Endothelial cell of umbilical vein (primary cell): Measurements from ENCODE around the gene NDUFAF8. TPM values are rescaled to one million over a fixed set of nuclear protein-coding genes. Genes with fewer than 3 reads are reported as not detected.

Experiments used
- BruUV-seq: library from RNA; stranded (reverse); fragments of 400-500 nt; replicated peaks from 2 replicates; lab custom pipeline; 2021; lab: Mats Ljungman, UMichigan
- CTCF ChIA-PET: fragments of 300-600, 350-600 bp; sonication (Branson Sonifier 250); formaldehyde crosslinking; loops from one replicate; lab custom pipeline; 2021; ENCODE audit warnings: antibody characterized with exemption, inconsistent platforms; lab: Charles Lee
- POLR2A ChIA-PET: fragments of 300-600, 350-600 bp; sonication (Branson Sonifier 250); formaldehyde crosslinking; loops from one replicate; lab custom pipeline; 2021; ENCODE audit warnings: antibody characterized with exemption, inconsistent platforms; lab: Charles Lee
- DNase-seq: peaks from one replicate; pipeline ENCODE4 v3.0.0-alpha.2; 2011; ENCODE audit warnings: low read depth, low spot score
- FAIRE-seq: peaks from 2 replicates; lab custom pipeline; 2011; peaks lifted over from hg19 to GRCh38; lab: Jason Lieb, UNC
- H2AFZ ChIP-seq: 2 replicates; pipeline ENCODE4 v1.6.0; 2012; ENCODE audit warnings: low read depth, low read length, control low read depth, inconsistent platforms
- H3K27ac ChIP-seq: 2 replicates; pipeline ENCODE4 v1.5.1; 2011; ENCODE audit warnings: low read depth, mild to moderate bottlenecking, control low read depth, low read length, moderate library complexity; ENCODE audit not compliant: insufficient read depth
- H3K27me3 ChIP-seq, 2 experiments: 2 replicates each; pipeline versions ENCODE4 v1.6.0 to v1.6.1; 2011; ENCODE audit warnings: low read length in 2 of 2, mixed read lengths in 1 of 2; ENCODE audit not compliant: control insufficient read depth in 2 of 2, insufficient read depth in 2 of 2
- H3K36me3 ChIP-seq, 2 experiments: 2 replicates in 1 of 2; 3 replicates in 1 of 2; pipeline ENCODE4 v1.5.1; 2011; ENCODE audit warnings: low read length in 2 of 2, mild to moderate bottlenecking in 1 of 2, moderate library complexity in 1 of 2; ENCODE audit not compliant: control insufficient read depth in 2 of 2, insufficient read depth in 2 of 2; ENCODE audit errors: extremely low read depth in 1 of 2
- H3K4me1 ChIP-seq: 3 replicates; pipeline ENCODE4 v1.5.1; 2011; ENCODE audit warnings: mild to moderate bottlenecking, low read length; ENCODE audit not compliant: control insufficient read depth, insufficient read depth; ENCODE audit errors: extremely low read depth
- H3K4me2 ChIP-seq: 2 replicates; pipeline ENCODE4 v1.6.1; 2011; ENCODE audit warnings: low read length, control low read depth, mixed read lengths; ENCODE audit not compliant: insufficient read depth
- H3K4me3 ChIP-seq, 3 experiments: fragments of 200-600 bp in 1 of 3; sonication (generic), shearing (Covaris generic) in 1 of 3; replicated peaks in 1 of 3; 2 replicates each; pipeline ENCODE4 v1.5.1; 2011 to 2016; ENCODE audit warnings: control low read depth in 3 of 3, low read length in 3 of 3, mild to moderate bottlenecking in 2 of 3, inconsistent platforms in 1 of 3, low read depth in 1 of 3, moderate library complexity in 1 of 3; ENCODE audit not compliant: insufficient read depth in 1 of 3
- H3K79me2 ChIP-seq: 2 replicates; pipeline ENCODE4 v1.6.0; 2012; ENCODE audit warnings: low read length, inconsistent platforms; ENCODE audit not compliant: control insufficient read depth, insufficient read depth
- H3K9ac ChIP-seq: replicated peaks from 2 replicates; pipeline ENCODE3; 2011; ENCODE audit warnings: low read length, control low read depth; ENCODE audit not compliant: insufficient read depth; ENCODE audit errors: extremely low read depth
- H3K9me1 ChIP-seq: replicated peaks from 3 replicates; pipeline ENCODE4 v1.6.0; 2011; ENCODE audit warnings: mild to moderate bottlenecking, low read length; ENCODE audit not compliant: control insufficient read depth, insufficient read depth; ENCODE audit errors: extremely low read depth
- H3K9me3 ChIP-seq: replicated peaks from 2 replicates; pipeline ENCODE4 v1.5.1; 2012; ENCODE audit warnings: low read length, inconsistent platforms; ENCODE audit not compliant: control insufficient read depth, insufficient read depth
- H4K20me1 ChIP-seq: replicated peaks from 2 replicates; pipeline ENCODE3; 2011; ENCODE audit warnings: mild to moderate bottlenecking, low read length; ENCODE audit not compliant: control insufficient read depth, insufficient read depth; ENCODE audit errors: extremely low read depth
- CTCF ChIP-seq, 2 donors: IDR thresholded peaks; 1 replicate in 1 of 2; 2 replicates in 1 of 2; pipeline ENCODE4 v1.5.1; 2011; ENCODE audit warnings: low read length in 2 of 2, mild to moderate bottlenecking in 2 of 2, moderate library complexity in 2 of 2, control low read depth in 1 of 2, inconsistent platforms in 1 of 2, low read depth in 1 of 2; ENCODE audit not compliant: insufficient read depth in 1 of 2; ENCODE audit errors: extremely low read depth in 1 of 2
- EZH2 ChIP-seq: IDR thresholded peaks from 2 replicates; pipeline ENCODE4 v1.6.1; 2012; ENCODE audit warnings: borderline replicate concordance, low read depth, mild to moderate bottlenecking, moderate library complexity, low read length, inconsistent platforms; ENCODE audit not compliant: severe bottlenecking
- FOS ChIP-seq: IDR thresholded peaks from 2 replicates; pipeline ENCODE4 v1.6.1; 2011; ENCODE audit warnings: mild to moderate bottlenecking, low read length, moderate library complexity, borderline replicate concordance; ENCODE audit not compliant: insufficient read depth
- GATA2 ChIP-seq: IDR thresholded peaks from 2 replicates; pipeline ENCODE4 v1.7.0; 2011; ENCODE audit warnings: low read depth, mild to moderate bottlenecking, moderate library complexity, mixed read lengths, low read length; ENCODE audit not compliant: insufficient read length, insufficient read depth
- JUN ChIP-seq: IDR thresholded peaks from 2 replicates; pipeline ENCODE4 v1.6.1; 2011; ENCODE audit warnings: borderline replicate concordance, low read depth; ENCODE audit not compliant: insufficient read length, insufficient read depth
- MAX ChIP-seq: IDR thresholded peaks from 2 replicates; pipeline ENCODE4 v1.6.1; 2011; ENCODE audit not compliant: insufficient read depth, insufficient read length
- MYC ChIP-seq: IDR thresholded peaks from one replicate; pipeline ENCODE4 v1.6.1; 2011; ENCODE audit warnings: mild to moderate bottlenecking, low read depth, low read length
- POLR2A ChIP-seq: IDR thresholded peaks from 2 replicates; pipeline ENCODE4 v1.6.1; 2012; ENCODE audit warnings: low read depth, mild to moderate bottlenecking, control low read depth, low read length
- POLR2AphosphoS5 ChIP-seq: IDR thresholded peaks from 2 replicates; pipeline ENCODE4 v1.6.1; 2012; ENCODE audit warnings: low read depth, mild to moderate bottlenecking, control low read depth, low read length, moderate library complexity; ENCODE audit not compliant: insufficient read depth
- dilution Hi-C: fragments of 300-500 bp; cut with MboI; formaldehyde crosslinking; loops from one replicate; pipeline ENCODE4 v1.15.0; 2019; ENCODE audit warnings: low sequenced_read_pairs; ENCODE audit not compliant: extremely low pct_ligation_motif_present
- intact Hi-C: fragments of 100-400 bp; cut with micrococcal nuclease; formaldehyde crosslinking; loops from one replicate; pipeline ENCODE4 v1.10.0; 2022
- polyA plus RNA-seq, 4 experiments: library from polyadenylated mRNA; depleted of rRNA in 3 of 4; stranded (reverse) in 3 of 4; unstranded in 1 of 4; fragments of >200 nt; gene quantifications; 2 replicates each; pipeline versions ENCODE4 v1.2.1 to v1.2.3, GENCODE V29; 2011 to 2012; ENCODE audit warnings: missing spikeins in 1 of 4
- total RNA-seq: library from RNA; stranded (reverse); gene quantifications from 2 replicates; pipeline ENCODE4 v1.2.3, GENCODE V29; 2021

NDUFAF8 gene
- total and polyA plus RNA-seq, 2 donors (not counting 3 experiments of a cell fraction or from before 2014, with no cell fraction given) = 61.5 to 83.9 TPM

- TF ChIP-seq EZH2 (no peak), MYC (no peak), FOS (no peak), POLR2A (no peak), POLR2AphosphoS5 (no peak), GATA2 (no peak), JUN (no peak), CTCF (IDR thresholded peaks at IDR 0.05; ENCODE audit: extremely low read depth in 1 of 2, insufficient read depth in 1 of 2, low read depth in 1 of 2, low read length in 2 of 2) (no peak), MAX (no peak)
- no peak overlapping the region for H2AFZ ChIP-seq
- dilution Hi-C loops (no loop called here), intact Hi-C loops (no loop called here)
- no peaks in the 10 kb centered on the region for H3K9me1 ChIP-seq
- H3K4me1 ChIP-seq = no peaks in the 10 kb centered on the region
- no peaks in the 10 kb centered on the region for H3K9me3 ChIP-seq
- H3K4me2 ChIP-seq = no peak overlapping the region
- H4K20me1 ChIP-seq = no peaks in the 10 kb centered on the region
- no peak overlapping the region for H3K9ac ChIP-seq
- no TSS peak for BruUV-seq
- H3K4me3 ChIP-seq = no peak overlapping the region
- POLR2A ChIA-PET = no interaction called here
- CTCF ChIA-PET = no interaction called here
- H3K27me3 ChIP-seq = no peaks in the 10 kb centered on the region
- DNase-seq (no peak), FAIRE-seq (no peak)
- H3K27ac ChIP-seq = no peak overlapping the region
- peaks cover 14 to 51% of the 10 kb centered on the region in 2 experiments for H3K36me3 ChIP-seq
- H3K79me2 ChIP-seq = no peaks in the 10 kb centered on the region
Observed at GRCh38 chr17:81277421-81277820, 38.3 kb downstream of the NDUFAF8 start.
